Measurements from ENCODE around the gene FAM169A. TPM values are rescaled to one million over a fixed set of nuclear protein-coding genes. Genes with fewer than 3 reads are reported as not detected.
"Not testable (repeated sequence)": the region's sequence is repeated elsewhere in the genome, so short reads cannot be mapped to it uniquely, and the experiment has no call there.

The FAM169A gene
- total RNA-seq, 1 experiment from 2014 or later, result 13.5 TPM

GRCh38 chr5:74870299-74871067 lies 4.3 kb upstream of the FAM169A start:
- ChIA-PET POLR2A (interaction anchor here (1.0 to 1.1 kb wide), 2 partner anchors 20 to 74 kb away, joined by 3 to 6 read pairs; no protein-coding TSS in a partner anchor), CTCF (no interaction called here)
- no peaks in the 10 kb centered on the region for H3K36me3 Mint-ChIP-seq (ENCODE audit: insufficient read depth, unreplicated experiment)
- H3K9me3 Mint-ChIP-seq (ENCODE audit: unreplicated experiment), result no peaks in the 10 kb centered on the region
- no peak overlapping the region for H3K4me3 Mint-ChIP-seq (ENCODE audit: unreplicated experiment)
- no TSS peak for BruUV-seq (replicated peaks)
- H3K27ac Mint-ChIP-seq (ENCODE audit: low read depth, unreplicated experiment), result peak overlapping the region; percentile 36
- TF ChIP-seq, protein P1, sequence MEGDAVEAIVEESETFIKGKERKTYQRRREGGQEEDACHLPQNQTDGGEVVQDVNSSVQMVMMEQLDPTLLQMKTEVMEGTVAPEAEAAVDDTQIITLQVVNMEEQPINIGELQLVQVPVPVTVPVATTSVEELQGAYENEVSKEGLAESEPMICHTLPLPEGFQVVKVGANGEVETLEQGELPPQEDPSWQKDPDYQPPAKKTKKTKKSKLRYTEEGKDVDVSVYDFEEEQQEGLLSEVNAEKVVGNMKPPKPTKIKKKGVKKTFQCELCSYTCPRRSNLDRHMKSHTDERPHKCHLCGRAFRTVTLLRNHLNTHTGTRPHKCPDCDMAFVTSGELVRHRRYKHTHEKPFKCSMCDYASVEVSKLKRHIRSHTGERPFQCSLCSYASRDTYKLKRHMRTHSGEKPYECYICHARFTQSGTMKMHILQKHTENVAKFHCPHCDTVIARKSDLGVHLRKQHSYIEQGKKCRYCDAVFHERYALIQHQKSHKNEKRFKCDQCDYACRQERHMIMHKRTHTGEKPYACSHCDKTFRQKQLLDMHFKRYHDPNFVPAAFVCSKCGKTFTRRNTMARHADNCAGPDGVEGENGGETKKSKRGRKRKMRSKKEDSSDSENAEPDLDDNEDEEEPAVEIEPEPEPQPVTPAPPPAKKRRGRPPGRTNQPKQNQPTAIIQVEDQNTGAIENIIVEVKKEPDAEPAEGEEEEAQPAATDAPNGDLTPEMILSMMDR (IDR thresholded peaks at IDR 0.05; ENCODE audit: unreplicated experiment), result no peak
- DNase-seq (ENCODE audit: unreplicated experiment), result no peak
- intact Hi-C loops (cut with micrococcal nuclease), result no loop called here
- no peaks in the 10 kb centered on the region for H3K27me3 Mint-ChIP-seq (ENCODE audit: insufficient read depth, unreplicated experiment)
- peaks cover 8% of the 10 kb centered on the region for H3K4me1 Mint-ChIP-seq (ENCODE audit: insufficient read depth, unreplicated experiment)

- CTCF ChIA-PET; H3K9me3 Mint-ChIP-seq (ENCODE audit: unreplicated experiment); intact Hi-C loops (cut with micrococcal nuclease); H3K36me3 Mint-ChIP-seq (ENCODE audit: insufficient read depth, unreplicated experiment); H3K27me3 Mint-ChIP-seq (ENCODE audit: insufficient read depth, unreplicated experiment); BruUV-seq (replicated peaks); DNase-seq (ENCODE audit: unreplicated experiment); H3K4me3 Mint-ChIP-seq (ENCODE audit: unreplicated experiment): not testable (repeated sequence)
- Mint-ChIP-seq H3K4me1 (ENCODE audit: insufficient read depth, unreplicated experiment) (peaks cover 18% of the 10 kb centered on the region), H3K27ac (ENCODE audit: low read depth, unreplicated experiment) (peak overlapping the region; percentile 36)
- POLR2A ChIA-PET, result interaction anchor here (1.0 kb wide), 1 partner anchor 73 kb away, joined by 6 read pairs; no protein-coding TSS in a partner anchor
Measured at GRCh38 chr5:74869414-74869813, 3.2 kb upstream of the FAM169A start.

DNA sequence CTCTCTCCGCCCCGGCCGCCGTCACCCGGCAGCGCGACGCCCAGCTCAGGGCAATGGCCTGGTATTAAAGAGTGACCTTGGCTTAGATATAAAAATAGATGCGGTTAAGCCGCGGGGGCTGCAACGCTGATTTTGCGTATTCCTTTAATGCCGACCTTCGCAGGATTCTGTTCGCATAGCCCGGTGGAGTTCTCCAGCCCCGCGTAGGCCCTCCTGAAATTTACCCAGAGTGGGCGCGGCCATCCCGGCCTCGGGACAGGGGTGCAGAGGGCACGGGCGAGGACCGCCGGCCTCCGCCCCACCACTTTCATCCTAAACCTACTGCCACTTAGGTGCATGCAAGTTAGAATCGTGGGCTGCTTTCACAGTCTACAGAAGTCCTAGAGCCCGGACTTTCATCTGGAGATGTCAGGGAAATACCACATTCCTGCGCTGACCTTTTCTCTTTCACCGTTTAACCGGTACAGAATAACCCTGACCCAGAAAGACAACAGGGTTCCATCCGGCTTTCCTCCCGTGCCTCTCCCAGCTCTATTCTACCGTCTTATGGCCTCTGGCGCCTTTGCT lies 492 bp upstream of the FAM169A start:
- Mint-ChIP-seq H3K36me3 (ENCODE audit: insufficient read depth, unreplicated experiment) (no peaks in the 10 kb centered on the region), H3K27ac (ENCODE audit: low read depth, unreplicated experiment) (no peak overlapping the region), H3K27me3 (ENCODE audit: insufficient read depth, unreplicated experiment) (no peaks in the 10 kb centered on the region), H3K4me3 (ENCODE audit: unreplicated experiment) (peak overlapping the region; percentile 65), H3K9me3 (ENCODE audit: unreplicated experiment) (no peaks in the 10 kb centered on the region), H3K4me1 (ENCODE audit: insufficient read depth, unreplicated experiment) (peaks cover 23% of the 10 kb centered on the region)
- ChIA-PET CTCF (interaction anchor here (0.6 to 1.0 kb wide), 3 partner anchors 8 to 839 kb away, joined by 3 to 6 read pairs (median 4); partner anchors contain the start of genes GFM2 and NSA2), POLR2A (interaction anchor here (0.7 to 7.9 kb wide), 7 partner anchors 8 to 100 kb away, joined by 3 to 64 read pairs (median 6); partner anchors contain the start of genes GFM2 and NSA2)
- TF ChIP-seq, protein P1 (IDR thresholded peaks at IDR 0.05; ENCODE audit: unreplicated experiment), result no peak
- BruUV-seq (replicated peaks), result no TSS peak
- no peak for DNase-seq (ENCODE audit: unreplicated experiment)
- intact Hi-C loops (cut with micrococcal nuclease), result no loop called here

- no peaks in the 10 kb centered on the region for H3K9me3 Mint-ChIP-seq (ENCODE audit: unreplicated experiment)
- TF ChIP-seq, protein P1 (IDR thresholded peaks at IDR 0.05; ENCODE audit: unreplicated experiment), result no peak
- H3K36me3 Mint-ChIP-seq (ENCODE audit: insufficient read depth, unreplicated experiment), result no peaks in the 10 kb centered on the region
- BruUV-seq (replicated peaks), result no TSS peak
- DNase-seq (ENCODE audit: unreplicated experiment), result peak; percentile 33
- H3K4me1 Mint-ChIP-seq (ENCODE audit: insufficient read depth, unreplicated experiment), result peaks cover 19% of the 10 kb centered on the region
- intact Hi-C loops (cut with micrococcal nuclease), result no loop called here
- POLR2A ChIA-PET, result interaction anchor here (0.6 to 7.9 kb wide), 5 partner anchors 13 to 354 kb away, joined by 3 to 64 read pairs (median 7); partner anchors contain the start of genes GFM2 and NSA2
- CTCF ChIA-PET, result interaction anchor here (1.0 to 1.4 kb wide), 2 partner anchors 10 to 12 kb away, joined by 6 read pairs; no protein-coding TSS in a partner anchor
- H3K27me3 Mint-ChIP-seq (ENCODE audit: insufficient read depth, unreplicated experiment), result no peaks in the 10 kb centered on the region
- H3K4me3 Mint-ChIP-seq (ENCODE audit: unreplicated experiment), result peak overlapping the region; percentile 84
- H3K27ac Mint-ChIP-seq (ENCODE audit: low read depth, unreplicated experiment), result peak overlapping the region; percentile 91
Measured at GRCh38 chr5:74865256-74865803, 857 bp downstream of the FAM169A start.
